ENCODE results near the gene NGDN.

The NGDN gene

GRCh38 chr14:23468704-23469126 is 788 bp upstream of the NGDN start:
- in situ Hi-C loops (cut with MboI; ENCODE audit: low sequenced_read_pairs) = no loop called here

GRCh38 chr14:23469906-23470403 is 452 bp downstream of the NGDN start:
- in situ Hi-C loops (cut with MboI; ENCODE audit: low sequenced_read_pairs) = no loop called here

GRCh38 chr14:23470947-23471346 is 1.4 kb downstream of the NGDN start:
- in situ Hi-C loops (cut with MboI; ENCODE audit: low sequenced_read_pairs) = no loop called here

- in situ Hi-C loops (cut with MboI; ENCODE audit: low sequenced_read_pairs) = no loop called here
Measured at GRCh38 chr14:23478109-23478759, 8.7 kb downstream of the NGDN start.

GRCh38 chr14:23481362-23481970 is 12.0 kb downstream of the NGDN start:
- in situ Hi-C loops (cut with MboI; ENCODE audit: low sequenced_read_pairs) = no loop called here

GRCh38 chr14:23481979-23482822 is 12.7 kb downstream of the NGDN start:
- in situ Hi-C loops (cut with MboI; ENCODE audit: low sequenced_read_pairs) = no loop called here

GRCh38 chr14:23482823-23483148 is 13.3 kb downstream of the NGDN start:
- in situ Hi-C loops (cut with MboI; ENCODE audit: low sequenced_read_pairs) = no loop called here

GRCh38 chr14:23483236-23483854 is 13.8 kb downstream of the NGDN start:
- in situ Hi-C loops (cut with MboI; ENCODE audit: low sequenced_read_pairs) = no loop called here

GRCh38 chr14:23485326-23485725 is 15.8 kb downstream of the NGDN start:
- in situ Hi-C loops (cut with MboI; ENCODE audit: low sequenced_read_pairs) = loop anchor here (5.0 kb wide), 1 partner anchor 72 kb away; the partner anchor contains the start of gene THTPA

- in situ Hi-C loops (cut with MboI; ENCODE audit: low sequenced_read_pairs) = loop anchor here (5.0 kb wide), 1 partner anchor 71 kb away; the partner anchor contains the start of gene THTPA
Measured at GRCh38 chr14:23486036-23486435, 16.5 kb downstream of the NGDN start.

- in situ Hi-C loops (cut with MboI; ENCODE audit: low sequenced_read_pairs) = loop anchor here (5.0 kb wide), 1 partner anchor 70 kb away; the partner anchor contains the start of gene THTPA
Measured at GRCh38 chr14:23487216-23487615, 17.7 kb downstream of the NGDN start.

GRCh38 chr14:23492618-23493272 is 23.2 kb downstream of the NGDN start:
- in situ Hi-C loops (cut with MboI; ENCODE audit: low sequenced_read_pairs) = no loop called here

- in situ Hi-C loops (cut with MboI; ENCODE audit: low sequenced_read_pairs) = no loop called here
Measured at GRCh38 chr14:23494223-23494622, 24.7 kb downstream of the NGDN start.

GRCh38 chr14:23512156-23512555 is 42.7 kb downstream of the NGDN start:
- in situ Hi-C loops (cut with MboI; ENCODE audit: low sequenced_read_pairs) = no loop called here

- in situ Hi-C loops (cut with MboI; ENCODE audit: low sequenced_read_pairs) = no loop called here
Measured at GRCh38 chr14:23513005-23513817, 43.7 kb downstream of the NGDN start.

- in situ Hi-C loops (cut with MboI; ENCODE audit: low sequenced_read_pairs) = no loop called here
Measured at GRCh38 chr14:23513818-23514643, 44.5 kb downstream of the NGDN start.

- in situ Hi-C loops (cut with MboI; ENCODE audit: low sequenced_read_pairs) = no loop called here
Measured at GRCh38 chr14:23514644-23514957, 45.1 kb downstream of the NGDN start.

- in situ Hi-C loops (cut with MboI; ENCODE audit: low sequenced_read_pairs) = no loop called here
Measured at GRCh38 chr14:23517650-23518326, 48.3 kb downstream of the NGDN start.

- in situ Hi-C loops (cut with MboI; ENCODE audit: low sequenced_read_pairs) = no loop called here
Measured at GRCh38 chr14:23518709-23519108, 49.2 kb downstream of the NGDN start.

Measured in HL-60/S4 (cell line).